Activated T-cell treated with anti-CD3 and anti-CD28 coated beads for 4 hours (primary cell): Measurements from ENCODE around the gene AGPAT3.
"Not testable (repeated sequence)": the region's sequence is repeated elsewhere in the genome, so short reads cannot be mapped to it uniquely, and the experiment has no call there.

Source experiments
- DNase-seq: peaks from one replicate; pipeline ENCODE4 v3.0.0-alpha.2; 2020

AGPAT3 gene, protein sequence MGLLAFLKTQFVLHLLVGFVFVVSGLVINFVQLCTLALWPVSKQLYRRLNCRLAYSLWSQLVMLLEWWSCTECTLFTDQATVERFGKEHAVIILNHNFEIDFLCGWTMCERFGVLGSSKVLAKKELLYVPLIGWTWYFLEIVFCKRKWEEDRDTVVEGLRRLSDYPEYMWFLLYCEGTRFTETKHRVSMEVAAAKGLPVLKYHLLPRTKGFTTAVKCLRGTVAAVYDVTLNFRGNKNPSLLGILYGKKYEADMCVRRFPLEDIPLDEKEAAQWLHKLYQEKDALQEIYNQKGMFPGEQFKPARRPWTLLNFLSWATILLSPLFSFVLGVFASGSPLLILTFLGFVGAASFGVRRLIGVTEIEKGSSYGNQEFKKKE

DNA sequence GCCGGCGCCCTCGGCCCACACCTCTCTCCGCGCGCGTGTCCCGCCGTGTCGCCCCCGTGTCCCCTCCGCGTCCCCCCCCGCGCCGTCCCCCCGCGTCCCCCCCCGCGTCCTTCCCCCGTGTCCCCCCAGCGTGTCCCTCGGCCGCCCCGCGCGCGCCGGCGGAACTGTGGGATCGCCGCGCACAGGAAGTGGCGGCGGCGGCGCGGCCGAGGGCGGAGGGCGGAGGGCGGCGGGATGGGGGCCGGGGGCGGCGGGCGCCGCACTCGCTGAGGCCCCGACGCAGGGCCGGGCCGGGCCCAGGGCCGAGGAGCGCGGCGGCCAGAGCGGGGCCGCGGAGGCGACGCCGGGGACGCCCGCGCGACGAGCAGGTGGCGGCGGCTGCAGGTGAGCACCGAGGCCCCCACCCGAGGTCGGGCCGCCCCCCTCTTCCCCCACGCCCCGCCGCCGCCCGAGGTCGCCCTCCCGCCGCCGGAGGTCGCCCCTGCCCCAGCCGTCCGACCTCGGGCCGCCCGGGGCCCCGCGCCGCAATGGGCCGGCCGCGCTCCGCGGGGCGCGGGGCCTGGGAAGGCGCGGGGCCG lies at the start of gene AGPAT3:
TSS of gene AGPAT3 (plus strand) at position 262 of the 578 bp plus-strand sequence. CDS start 94,459 bp downstream, outside the sequence.
- peak; percentile 27 for DNase-seq

DNA sequence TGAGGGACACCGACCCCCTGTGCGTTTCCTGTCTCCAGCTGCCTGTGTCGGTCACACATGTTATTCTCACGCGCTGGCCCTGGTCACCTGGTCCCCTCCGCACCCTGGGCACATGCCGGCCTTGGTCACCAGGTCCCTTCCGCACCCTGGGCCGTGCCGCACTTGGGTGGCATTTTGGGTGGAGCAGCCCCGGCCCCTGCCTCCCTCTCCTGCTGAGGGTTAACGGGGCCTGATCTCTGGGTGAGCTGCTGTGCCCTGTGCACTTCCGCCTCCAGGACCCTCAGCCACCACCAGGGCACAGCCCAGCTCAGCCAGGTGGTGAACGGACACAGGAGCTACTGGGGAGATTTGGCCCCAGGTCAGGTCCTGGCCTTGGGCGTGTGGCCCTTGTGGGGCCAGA lies 49.0 kb upstream of the AGPAT3 start:
- DNase-seq = no peak

DNA sequence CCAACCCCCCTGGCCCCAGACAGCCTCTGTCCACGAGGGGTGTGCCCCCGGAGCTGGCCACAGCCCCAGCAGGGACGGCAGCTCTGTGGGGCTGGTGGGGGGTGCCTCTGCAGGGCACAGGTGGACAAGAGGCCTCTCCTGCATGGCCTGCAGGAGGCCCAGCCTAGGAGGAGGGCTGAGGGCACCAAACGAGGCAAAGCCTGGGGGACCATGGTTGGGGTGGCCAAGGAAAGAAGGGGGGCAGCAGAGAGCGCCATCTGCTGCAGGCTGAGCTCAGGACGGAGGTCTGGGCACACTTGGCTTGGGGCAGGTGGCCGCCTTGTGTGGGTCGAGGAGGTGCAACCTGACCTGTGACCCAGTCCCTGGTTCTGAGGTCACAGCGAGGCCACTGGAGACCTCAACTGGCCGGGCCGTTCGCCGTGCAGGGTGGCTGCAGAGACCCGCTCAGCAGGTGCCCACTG lies 48.4 kb upstream of the AGPAT3 start:
- no peak for DNase-seq

DNA sequence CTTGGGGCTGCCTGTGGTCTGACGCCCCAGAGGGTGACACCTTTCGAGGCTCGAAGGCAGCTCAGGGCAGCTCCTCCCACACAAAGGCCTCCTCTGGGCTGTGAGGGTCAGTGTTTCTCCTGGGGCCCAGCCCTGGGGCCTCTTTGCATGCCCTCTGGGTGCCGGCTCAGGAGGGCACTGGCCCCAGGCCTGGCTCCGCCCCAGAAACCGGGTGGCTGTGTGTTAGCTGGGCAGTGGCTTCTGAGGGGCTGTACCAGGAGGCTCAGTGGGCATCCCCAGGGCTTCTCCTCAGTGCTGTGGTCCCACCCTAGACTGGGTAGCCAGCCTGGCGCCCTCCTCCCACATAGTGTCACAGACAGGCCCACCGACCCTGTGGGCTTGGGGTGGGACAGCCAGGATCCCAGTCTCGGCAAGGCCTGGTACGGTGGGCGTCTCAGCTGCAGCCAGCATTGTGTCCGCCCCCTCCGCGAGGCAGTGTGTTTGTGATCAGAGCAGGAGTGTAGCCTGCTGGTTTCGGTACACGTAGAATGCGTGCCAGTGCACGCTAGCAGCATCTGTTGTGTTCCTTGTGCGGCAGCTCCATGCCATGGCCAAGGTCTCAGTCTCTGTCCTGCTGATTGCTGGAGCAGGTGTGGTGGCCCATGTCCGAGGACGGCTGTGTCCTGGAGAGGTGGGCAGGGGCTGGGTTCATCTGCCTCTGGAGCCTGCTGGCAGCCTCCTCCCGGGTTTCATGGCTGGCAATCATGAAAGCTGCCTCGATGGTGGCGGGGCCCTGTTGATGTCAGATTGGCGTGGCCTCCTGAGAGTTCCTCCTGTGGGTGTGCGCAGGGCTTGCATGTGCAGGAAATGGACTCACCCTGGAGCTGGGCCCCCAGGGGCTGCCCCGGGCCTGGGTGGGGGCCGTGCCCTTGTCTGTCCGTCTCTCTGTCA lies 47.6 kb upstream of the AGPAT3 start:
- no peak for DNase-seq

DNA sequence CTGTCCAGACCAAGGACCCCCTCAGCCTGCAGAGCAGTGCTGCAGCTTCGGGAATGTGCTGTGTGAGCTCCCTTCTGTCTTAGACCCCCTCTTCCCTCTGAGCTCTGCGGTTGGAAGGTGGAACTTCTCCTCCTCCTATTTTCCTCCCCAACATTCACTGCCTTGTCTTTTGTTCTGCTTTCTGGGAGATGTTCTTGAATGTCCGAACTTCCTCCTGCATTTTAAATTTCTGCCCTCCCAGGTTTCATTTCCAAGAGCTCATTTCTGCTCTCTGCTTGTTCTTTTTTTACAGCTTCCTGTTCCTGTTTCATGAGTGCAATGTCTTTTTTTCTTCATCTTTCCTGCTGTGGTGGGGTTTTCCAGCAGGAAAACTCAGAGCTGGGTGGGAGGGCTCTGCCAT lies 46.3 kb upstream of the AGPAT3 start:
- DNase-seq = no peak

DNA sequence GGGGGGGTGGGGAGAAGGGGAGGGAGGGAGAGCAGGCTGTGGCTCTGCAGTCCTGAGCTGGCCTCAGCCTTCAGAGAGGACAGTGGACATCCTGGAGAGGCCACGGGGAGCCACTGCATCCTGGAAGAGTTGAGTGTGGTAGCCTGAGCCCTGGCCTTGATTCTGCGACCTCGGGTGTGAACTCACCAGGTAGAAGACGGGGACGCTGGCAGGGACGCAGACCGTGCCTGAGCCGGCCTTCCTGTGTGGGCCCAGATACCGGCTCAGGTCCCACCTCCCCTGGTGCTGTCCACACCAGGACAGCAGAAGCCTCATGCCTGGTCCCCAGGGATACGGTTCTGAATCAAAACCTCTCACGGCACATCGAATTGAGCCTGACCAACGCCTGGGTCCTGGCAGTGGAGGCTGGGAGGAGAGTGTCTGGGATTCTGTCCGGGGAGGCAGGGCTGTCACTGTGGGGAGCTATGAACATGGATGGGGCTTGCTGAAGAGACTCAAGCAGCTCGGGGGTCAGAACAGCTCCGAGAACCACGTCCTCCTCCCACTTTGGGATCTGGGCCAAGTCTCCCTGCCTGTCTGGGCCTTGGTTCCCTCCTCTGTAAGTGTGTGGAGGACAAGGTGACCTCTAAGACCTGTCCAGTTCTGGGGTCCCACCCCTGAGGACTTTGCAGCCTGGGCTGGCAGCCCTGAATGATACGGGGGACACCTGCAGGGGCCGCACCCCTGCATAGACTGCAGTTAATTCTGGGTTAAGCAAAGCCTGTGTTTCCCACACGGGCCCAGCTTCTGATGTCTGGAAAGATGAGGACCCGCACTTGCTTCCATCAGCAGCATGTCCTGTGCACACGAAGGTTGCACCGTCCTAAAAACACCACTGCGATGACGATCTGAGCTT lies 45.3 kb upstream of the AGPAT3 start:
- DNase-seq = no peak

DNA sequence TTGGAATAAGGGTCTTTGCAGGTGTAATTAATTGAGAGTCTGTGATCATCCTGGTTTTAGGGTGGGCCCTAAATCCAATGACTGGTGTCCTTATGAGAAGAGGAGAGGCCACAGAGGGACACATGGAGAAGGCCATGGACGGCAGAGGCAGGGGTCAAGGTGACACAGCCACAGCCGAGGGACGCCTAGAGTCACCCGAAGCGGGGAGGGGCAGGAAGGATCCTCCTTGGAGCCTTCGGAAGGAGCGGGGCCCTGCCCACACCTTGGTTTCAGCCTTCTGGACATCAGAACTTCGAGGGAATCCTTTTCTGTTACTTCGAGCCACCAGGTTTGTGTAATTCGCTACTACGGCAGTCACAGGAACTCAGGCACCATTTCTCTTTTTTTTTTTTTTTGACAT lies 44.6 kb upstream of the AGPAT3 start:
- DNase-seq = no peak

DNA sequence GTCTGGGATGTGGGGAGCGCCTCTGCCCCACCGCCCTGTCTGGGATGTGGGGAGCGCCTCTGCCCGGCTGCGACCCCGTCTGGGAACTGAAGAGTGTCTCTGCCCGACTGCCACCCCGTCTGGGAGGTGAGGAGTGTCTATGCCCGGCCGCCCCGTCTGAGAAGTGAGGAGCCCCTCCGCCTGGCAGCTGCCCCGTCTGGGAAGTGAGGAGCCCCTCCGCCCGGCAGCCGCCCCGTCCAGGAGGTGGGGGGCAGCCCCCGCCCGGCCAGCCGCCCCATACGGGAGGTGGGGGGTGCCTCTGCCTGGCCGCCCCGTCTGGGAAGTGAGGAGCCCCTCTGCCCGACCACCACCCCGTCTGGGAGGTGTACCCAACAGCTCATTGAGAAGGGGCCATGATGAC lies 42.9 kb upstream of the AGPAT3 start:
- not testable (repeated sequence) for DNase-seq

DNA sequence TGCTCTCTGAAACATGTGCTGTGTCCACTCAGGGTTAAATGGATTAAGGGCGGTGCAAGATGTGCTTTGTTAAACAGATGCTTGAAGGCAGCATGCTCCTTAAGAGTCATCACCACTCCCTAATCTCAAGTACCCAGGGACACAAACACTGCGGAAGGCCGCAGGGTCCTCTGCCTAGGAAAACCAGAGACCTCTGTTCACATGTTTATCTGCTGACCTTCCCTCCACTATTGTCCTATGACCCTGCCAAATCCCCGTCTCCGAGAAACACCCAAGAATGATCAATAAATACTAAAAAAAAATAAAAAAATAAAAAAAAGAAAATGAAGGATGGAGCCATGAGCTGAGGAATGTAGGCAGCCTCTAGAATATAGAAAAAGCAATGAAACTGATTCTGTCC lies 42.3 kb upstream of the AGPAT3 start:
- not testable (repeated sequence) for DNase-seq

DNA sequence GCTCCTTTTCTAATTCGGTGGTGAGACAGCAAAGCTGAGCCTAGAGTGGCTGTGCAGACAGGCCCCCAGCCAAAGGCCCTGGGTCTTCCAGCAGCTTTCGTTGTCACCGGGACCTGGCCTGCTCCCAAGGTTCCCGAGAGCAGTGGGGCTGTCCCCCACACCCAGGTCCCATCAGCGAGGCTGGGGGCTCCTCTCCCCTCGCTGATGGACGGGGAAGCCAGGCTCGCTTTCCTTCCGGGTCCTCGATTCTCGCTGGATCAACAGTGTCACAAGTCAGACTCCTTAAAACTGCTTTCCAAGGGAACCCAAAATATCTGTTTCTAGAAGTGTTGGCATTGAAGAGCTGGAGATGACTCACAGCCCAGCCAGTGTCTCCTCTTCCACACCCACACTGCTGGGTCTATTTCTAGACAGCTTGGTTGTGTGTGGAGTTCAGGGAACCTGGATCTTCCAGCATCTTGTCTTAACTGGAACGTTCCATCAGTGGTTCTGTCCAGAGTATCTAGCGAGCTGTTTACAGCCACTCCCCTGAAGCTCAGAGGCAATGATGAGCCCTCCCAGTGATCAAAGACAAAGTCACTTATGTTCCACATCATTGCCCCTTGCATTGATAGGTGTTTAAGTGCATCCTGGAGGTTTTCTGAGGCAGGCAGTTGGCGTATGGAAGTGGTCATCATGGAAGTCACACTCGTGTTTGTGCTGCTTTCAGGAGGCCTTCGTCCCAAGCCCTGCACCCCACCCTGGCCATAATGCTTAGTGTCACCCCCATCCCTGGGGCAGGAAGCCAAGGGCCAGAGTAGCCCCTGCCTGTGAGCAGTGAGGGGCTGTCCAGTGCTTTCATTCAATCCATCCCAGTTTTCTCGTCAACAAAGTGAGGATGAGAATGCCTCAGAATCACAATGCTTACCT lies 40.4 kb upstream of the AGPAT3 start:
- no peak for DNase-seq

DNA sequence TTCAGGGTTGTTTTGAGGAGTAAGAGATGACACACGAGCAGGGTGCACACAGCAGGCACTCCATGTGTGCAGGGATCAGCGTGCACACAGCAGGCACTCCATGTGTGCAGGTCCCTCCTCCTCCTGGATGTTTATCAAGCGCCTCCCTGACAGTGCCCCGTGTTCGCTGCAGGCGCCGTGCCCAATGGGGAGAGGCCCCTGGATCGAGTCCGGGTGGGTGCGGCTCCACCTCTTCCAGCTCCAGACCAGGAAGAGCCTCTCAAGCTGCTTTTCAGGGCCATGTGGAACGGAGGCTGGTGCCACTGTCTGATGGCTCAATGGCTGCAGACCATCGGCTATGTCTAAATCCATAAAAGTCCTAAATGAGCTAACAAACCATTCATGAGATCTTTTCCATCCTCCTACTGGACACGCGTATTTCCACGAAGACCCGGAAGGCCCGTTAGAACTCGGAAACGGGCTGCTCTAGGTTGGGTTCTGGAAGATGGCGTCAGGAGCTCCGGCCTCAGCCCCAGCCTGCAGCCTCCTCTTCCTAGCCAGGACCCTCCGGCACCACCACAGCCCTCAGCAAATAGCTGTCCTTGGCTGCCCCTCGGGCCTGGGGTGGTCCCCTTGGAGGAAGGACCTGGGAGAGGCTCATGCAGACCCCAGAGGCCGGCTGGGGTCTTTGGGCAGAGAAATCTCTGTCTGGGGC lies 39.6 kb upstream of the AGPAT3 start:
- DNase-seq = no peak

DNA sequence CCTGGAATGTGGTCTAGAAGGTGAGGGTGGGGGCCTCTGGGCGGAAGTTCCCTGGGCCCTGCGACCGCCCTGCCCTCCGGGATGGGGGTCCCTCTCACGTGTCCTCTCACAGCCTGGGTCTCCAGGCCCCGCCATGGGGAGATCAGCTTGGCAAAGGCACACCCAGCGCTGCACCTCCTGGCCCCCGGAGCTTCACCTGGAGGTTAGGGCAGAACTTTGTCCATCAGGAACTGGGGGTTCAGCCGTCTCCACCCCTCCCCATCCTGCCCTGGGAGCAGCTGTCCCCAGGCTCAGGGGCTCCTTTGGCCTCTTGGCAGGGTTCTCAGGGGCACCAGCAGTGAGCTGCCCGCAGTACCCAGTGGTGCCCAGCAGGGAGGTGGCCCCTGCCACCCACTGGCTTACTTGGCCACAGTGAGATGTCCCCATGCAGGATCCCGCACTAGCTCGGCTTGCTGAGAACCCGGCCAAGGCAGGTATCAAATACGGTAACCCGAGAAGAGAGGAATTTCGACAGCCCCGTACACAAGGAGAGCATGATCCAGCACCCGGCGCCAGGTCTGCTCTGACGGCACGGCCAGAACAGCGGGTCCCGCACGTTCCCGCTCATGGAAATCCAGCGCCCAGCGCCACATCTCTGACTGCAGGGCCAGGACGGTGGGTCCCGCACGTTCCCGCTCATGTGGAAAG lies 38.9 kb upstream of the AGPAT3 start:
- DNase-seq = no peak

DNA sequence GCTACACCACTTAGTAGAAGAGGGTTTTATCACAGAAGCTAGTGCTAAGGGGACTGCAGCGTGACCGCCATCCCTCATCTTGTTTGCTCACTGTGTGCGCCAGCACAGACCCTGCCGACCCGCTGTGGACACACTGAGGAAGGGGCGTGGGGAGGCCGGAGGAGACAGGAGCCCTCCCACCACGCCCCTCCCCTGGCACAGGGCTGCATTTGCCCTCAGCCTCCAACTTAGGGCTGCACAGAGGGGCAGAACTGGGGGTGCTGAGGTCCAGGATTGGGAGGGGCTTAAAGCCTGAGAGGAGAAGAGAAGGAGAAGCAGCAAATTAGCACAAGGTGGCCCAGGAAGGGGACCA lies 38.4 kb upstream of the AGPAT3 start:
- DNase-seq = no peak

DNA sequence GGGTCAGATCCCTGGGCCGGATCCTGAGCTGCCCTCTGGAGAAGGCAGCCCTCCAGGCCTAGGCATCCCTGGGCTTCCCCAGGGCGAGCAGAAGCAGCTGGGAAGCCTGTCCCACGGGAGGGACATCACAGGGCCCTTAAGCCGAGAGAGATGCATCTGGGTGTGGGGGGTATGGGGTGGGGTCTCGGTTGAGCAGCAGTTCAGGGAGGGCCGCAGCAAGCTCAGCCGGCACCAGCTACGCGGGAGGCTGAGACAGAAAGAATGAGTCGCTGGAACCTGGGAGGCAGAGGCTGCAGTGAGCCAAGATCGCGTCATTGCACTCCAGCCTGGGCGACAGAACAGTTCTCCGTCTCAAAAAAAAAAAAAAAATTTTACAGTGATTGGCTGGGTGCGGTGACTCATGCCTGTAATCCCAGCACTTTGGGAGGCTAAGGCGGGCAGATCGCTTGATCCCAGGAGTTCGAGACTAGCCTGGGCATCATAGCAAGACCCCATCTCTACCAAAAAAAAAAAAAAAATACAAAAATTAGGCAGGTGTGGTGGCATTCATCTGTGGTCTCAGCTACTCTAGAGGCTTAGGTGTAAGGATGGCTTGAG lies 37.9 kb upstream of the AGPAT3 start:
- no peak for DNase-seq

DNA sequence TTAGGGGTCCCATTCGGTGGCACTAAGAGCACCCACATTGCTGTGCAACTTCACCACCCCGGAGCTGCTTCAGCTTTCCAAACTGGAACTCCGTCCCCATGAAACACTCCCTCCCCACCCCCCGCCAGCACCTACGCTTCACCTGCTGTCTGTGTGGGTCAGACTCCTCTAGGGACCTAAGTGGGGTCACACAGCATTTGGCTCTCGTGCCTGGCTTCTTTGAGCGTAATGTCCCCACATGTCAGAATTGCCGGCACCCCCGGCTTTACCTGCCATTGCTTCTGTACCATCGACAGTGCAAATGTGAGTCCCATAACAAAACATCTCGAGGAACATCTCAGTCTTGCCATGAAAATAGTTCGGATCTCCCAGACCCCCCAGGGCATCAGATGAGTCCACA lies 35.9 kb upstream of the AGPAT3 start:
- DNase-seq = no peak

DNA sequence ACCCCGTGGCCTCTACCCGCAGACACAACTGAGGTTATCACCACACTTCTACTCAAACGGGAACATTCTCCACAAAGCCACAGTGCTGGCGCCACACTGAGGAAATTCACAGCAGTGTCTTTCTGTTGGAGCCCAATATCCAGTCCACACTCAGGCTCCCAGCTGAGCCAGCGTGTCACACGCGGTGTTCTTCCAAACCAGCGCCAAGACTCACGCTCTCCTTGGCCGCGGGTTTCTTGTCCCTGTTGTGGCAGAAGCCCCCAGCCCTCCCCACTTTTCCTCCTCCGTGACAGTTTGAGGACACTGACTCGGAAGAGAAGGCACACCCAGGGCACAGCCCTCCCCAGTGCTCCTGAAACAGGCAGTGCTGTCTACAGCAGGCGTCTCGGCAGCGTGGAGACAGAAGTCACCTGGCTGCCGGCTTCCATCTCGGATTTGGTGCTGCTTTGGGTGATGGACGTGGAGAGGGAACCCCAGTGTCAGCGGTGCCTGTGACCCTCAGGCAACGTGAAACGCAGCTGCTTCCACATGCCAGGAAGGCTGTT lies 35.4 kb upstream of the AGPAT3 start:
- no peak for DNase-seq

DNA sequence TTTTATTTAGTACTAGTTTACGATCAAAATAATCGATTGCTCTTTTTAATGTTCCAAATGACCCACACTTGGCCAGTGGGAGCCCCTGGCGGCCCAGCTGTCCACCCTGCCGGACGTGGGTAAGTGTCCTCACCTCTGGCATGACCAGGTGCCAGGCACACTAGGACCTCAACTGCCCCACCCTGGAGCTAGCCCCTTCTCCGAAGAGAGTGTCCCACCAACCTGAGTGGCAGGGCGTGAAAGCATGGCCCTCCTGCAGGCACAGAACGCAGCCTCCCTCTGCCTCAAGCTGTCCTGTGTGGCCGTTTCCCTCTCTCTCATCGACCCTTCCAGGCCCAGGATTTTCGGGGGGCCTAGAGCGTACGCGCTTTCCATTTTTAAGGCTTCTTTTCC lies 32.9 kb upstream of the AGPAT3 start:
- no peak for DNase-seq

DNA sequence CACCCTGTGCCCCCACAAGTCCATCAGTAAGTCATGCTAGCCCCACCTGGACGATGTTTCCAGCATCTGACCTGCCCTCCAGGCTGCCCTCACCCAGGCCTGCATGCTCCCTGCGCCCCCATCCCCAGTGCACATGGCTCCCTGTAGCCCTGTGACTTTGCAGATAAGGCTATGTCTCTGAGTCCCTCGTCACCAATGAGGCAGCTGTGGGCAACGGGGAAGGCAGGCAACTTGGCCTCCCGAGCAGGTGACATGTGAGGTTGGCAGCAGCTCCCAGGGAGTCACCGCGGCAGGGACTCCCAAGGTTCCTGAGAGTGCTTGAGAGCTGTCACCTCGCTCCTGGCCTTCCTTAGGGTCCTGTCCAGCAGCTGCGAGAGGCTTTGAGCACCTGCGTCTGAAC lies 32.4 kb upstream of the AGPAT3 start:
- no peak for DNase-seq

DNA sequence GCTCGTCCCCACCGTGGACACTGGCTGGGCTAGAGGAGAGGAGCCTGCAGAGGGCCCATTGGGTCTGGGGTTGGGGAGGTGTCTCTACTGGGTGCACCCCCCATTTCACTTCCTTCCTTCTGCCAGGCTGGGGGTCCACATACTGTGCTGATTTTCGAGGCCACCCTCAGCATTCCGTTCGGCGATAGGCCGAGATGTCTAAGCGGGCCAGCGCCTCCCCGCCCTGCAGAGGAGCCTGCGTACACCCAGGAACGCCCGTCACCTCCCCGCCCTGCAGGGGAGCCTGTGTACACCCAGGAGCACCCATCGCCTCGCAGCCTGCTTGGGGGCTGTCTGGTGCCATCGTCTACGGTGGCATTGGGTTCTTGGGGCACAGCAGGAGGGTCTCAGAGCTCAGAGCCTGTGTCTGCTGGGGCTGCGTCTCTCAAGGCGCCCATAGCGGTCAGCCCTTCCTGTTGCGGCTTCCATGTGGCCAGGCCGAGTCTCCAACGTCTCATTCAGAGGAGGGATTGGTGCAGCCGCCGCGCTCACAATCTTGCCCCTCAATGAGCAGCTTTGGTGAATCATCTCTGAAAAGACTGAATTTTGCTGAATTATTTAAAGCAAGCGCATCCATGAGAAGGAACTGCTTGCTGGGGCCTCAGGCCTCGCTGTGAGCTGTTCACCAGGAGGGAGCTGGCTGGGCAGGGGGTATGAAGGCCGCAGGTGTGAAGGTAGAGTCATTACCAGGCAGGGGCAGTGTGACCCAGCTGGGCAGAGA lies 30.7 kb upstream of the AGPAT3 start:
- no peak for DNase-seq
